Hepatocyte (in vitro differentiated cells): ENCODE data around the gene KDM4B.

Experiments
- EZH2 ChIP-seq: fragments of 200-600 bp; sonication (generic); IDR thresholded peaks from 2 replicates; pipeline ENCODE4 v1.6.1; 2016; ENCODE audit warnings: antibody characterized with exemption, mild to moderate bottlenecking, borderline replicate concordance
- TF ChIP-seq, protein P1 (sequence below): fragments of 200-600 bp; sonication (generic); IDR thresholded peaks from 2 replicates; pipeline ENCODE4 v1.5.1; 2016; ENCODE audit warnings: antibody characterized with exemption, mild to moderate bottlenecking; ENCODE audit not compliant: poor library complexity

- TF ChIP-seq, protein P1, sequence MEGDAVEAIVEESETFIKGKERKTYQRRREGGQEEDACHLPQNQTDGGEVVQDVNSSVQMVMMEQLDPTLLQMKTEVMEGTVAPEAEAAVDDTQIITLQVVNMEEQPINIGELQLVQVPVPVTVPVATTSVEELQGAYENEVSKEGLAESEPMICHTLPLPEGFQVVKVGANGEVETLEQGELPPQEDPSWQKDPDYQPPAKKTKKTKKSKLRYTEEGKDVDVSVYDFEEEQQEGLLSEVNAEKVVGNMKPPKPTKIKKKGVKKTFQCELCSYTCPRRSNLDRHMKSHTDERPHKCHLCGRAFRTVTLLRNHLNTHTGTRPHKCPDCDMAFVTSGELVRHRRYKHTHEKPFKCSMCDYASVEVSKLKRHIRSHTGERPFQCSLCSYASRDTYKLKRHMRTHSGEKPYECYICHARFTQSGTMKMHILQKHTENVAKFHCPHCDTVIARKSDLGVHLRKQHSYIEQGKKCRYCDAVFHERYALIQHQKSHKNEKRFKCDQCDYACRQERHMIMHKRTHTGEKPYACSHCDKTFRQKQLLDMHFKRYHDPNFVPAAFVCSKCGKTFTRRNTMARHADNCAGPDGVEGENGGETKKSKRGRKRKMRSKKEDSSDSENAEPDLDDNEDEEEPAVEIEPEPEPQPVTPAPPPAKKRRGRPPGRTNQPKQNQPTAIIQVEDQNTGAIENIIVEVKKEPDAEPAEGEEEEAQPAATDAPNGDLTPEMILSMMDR: peak; percentile 46
- no peak for TF ChIP-seq EZH2
Measured at GRCh38 chr19:4976401-4977298, 7.7 kb downstream of the KDM4B start.
